Liver (tissue), 3 donors: Measurements from ENCODE around the gene PDE4D.

Experiments used
- ATF3 ChIP-seq: IDR thresholded peaks from 2 replicates; pipeline ENCODE4 v1.6.1; 2016; ENCODE audit warnings: antibody characterized with exemption
- CTCF ChIP-seq: fragments of 150-350 bp; IDR thresholded peaks from 2 replicates; pipeline ENCODE4 v1.5.1; 2017; ENCODE audit warnings: improper control_type of control experiment, low read depth, low read length; ENCODE audit not compliant: missing input control
- EGR1 ChIP-seq, 2 donors: IDR thresholded peaks; 2 replicates each; pipeline ENCODE4 v1.6.1; 2016 to 2018; ENCODE audit warnings: antibody characterized with exemption in 2 of 2, low read depth in 2 of 2
- GABPA ChIP-seq, 2 donors: IDR thresholded peaks in 1 of 2; conservative IDR thresholded peaks in 1 of 2; 2 replicates each; pipeline ENCODE4 v1.6.1; 2016; ENCODE audit warnings: antibody characterized with exemption in 2 of 2, mild to moderate bottlenecking in 1 of 2, moderate library complexity in 1 of 2
- MAX ChIP-seq: IDR thresholded peaks from 2 replicates; pipeline ENCODE4 v1.6.1; 2016; ENCODE audit warnings: antibody characterized with exemption
- RAD21 ChIP-seq, 2 donors: IDR thresholded peaks; 2 replicates each; pipeline ENCODE4 v1.6.1; 2016; ENCODE audit warnings: antibody characterized with exemption in 2 of 2, mild to moderate bottlenecking in 2 of 2
- REST ChIP-seq: IDR thresholded peaks from 2 replicates; pipeline ENCODE4 v1.6.1; 2016; ENCODE audit warnings: antibody characterized with exemption, mild to moderate bottlenecking
- SP1 ChIP-seq: IDR thresholded peaks from 2 replicates; pipeline ENCODE4 v1.6.1; 2018; ENCODE audit warnings: antibody characterized with exemption, mild to moderate bottlenecking
- TAF1 ChIP-seq: conservative IDR thresholded peaks from 2 replicates; pipeline ENCODE4 v1.6.1; 2016; ENCODE audit warnings: antibody characterized with exemption, mild to moderate bottlenecking
- YY1 ChIP-seq: IDR thresholded peaks from 2 replicates; pipeline ENCODE4 v1.6.1; 2016; ENCODE audit warnings: antibody characterized with exemption, mild to moderate bottlenecking
- ZBTB33 ChIP-seq: IDR thresholded peaks from 2 replicates; pipeline ENCODE4 v1.6.1; 2016; ENCODE audit warnings: antibody characterized with exemption
- donor health status: healthy.
- donor health status: healthy.

GRCh38 chr5:59722874-59723273, 170.7 kb downstream of the PDE4D start:
- TF ChIP-seq EGR1 (IDR thresholded peaks at IDR 0.05; ENCODE audit: low read depth in 2 of 2) (no peak), CTCF (no peak), REST (no peak), TAF1 (no peak), RAD21 (IDR thresholded peaks at IDR 0.05) (no peak), YY1 (no peak), SP1 (no peak), MAX (no peak), ATF3 (no peak), ZBTB33 (no peak), GABPA (IDR thresholded peaks at IDR 0.05 in 1 of 2, conservative IDR thresholded peaks at IDR 0.05 in 1 of 2) (no peak)
